ENCODE data around the gene ALDH1A1. TPM values are rescaled to one million over a fixed set of nuclear protein-coding genes. Genes with fewer than 3 reads are reported as not detected.

Gene ALDH1A1
- total and polyA plus RNA-seq, 7 experiments from 2014 or later, result 1.0 to 11.9 (median 2.0) TPM; not detected in 3

GRCh38 chr9:72951520-72952380, 1.1 kb downstream of the ALDH1A1 start:
- peaks cover 0 to 4% (median 0%) of the 10 kb centered on the region in 11 donors for H3K9me3 Mint-ChIP-seq

GRCh38 chr9:72950875-72951442, 1.9 kb downstream of the ALDH1A1 start:
- no peak for DNase-seq
- CTCF ChIA-PET, result no interaction called here
- no peaks in the 10 kb centered on the region for H3K36me3 ChIP-seq (ENCODE audit: control insufficient read depth in 2 of 3, insufficient read depth in 3 of 3, low read length in 3 of 3)
- peaks cover 0 to 6% of the 10 kb centered on the region in 2 donors for H3K4me1 ChIP-seq (ENCODE audit: control insufficient read depth in 2 of 2, insufficient read depth in 2 of 2, low read length in 2 of 2)
- Mint-ChIP-seq H3K36me3 (no peaks in the 10 kb centered on the region), H3K4me1 (peaks cover 0 to 17% (median 5%) of the 10 kb centered on the region in 7 donors), H3K9me3 (peaks cover 0 to 4% (median 0%) of the 10 kb centered on the region in 11 donors), H3K27ac (no peak overlapping the region), H3K27me3 (peaks cover 24 to 38% (median 35%) of the 10 kb centered on the region in 5 donors), H3K4me3 (no peak overlapping the region)
- peaks cover 0 to 3% of the 10 kb centered on the region in 2 donors for H3K27me3 ChIP-seq (ENCODE audit: control insufficient read depth in 2 of 2, insufficient read depth in 2 of 2, low read length in 2 of 2)
- H3K4me3 ChIP-seq (ENCODE audit: low read length), result no peak overlapping the region
- POLR2A ChIA-PET, result no interaction called here
- no peak for ATAC-seq
- no peak overlapping the region for H3K27ac ChIP-seq (ENCODE audit: low read depth, low read length)
- intact Hi-C loops (cut with micrococcal nuclease), result no loop called here
- H3K9me3 ChIP-seq (ENCODE audit: control insufficient read depth in 2 of 3, low read length in 3 of 3), result no peaks in the 10 kb centered on the region

More at GRCh38 chr9:72951520-72952380, 1.1 kb downstream of the ALDH1A1 start:
- no peak overlapping the region for H3K4me3 Mint-ChIP-seq
- H3K27ac ChIP-seq (ENCODE audit: low read depth, low read length), result no peak overlapping the region
- H3K27me3 ChIP-seq (ENCODE audit: control insufficient read depth in 2 of 2, insufficient read depth in 2 of 2, low read length in 2 of 2), result peaks cover 0 to 3% of the 10 kb centered on the region in 2 donors
- no peaks in the 10 kb centered on the region for H3K9me3 ChIP-seq (ENCODE audit: control insufficient read depth in 2 of 3, low read length in 3 of 3)
- H3K27me3 Mint-ChIP-seq, result peaks cover 29 to 39% (median 35%) of the 10 kb centered on the region in 5 donors
- intact Hi-C loops (cut with micrococcal nuclease), result no loop called here
- H3K4me1 ChIP-seq (ENCODE audit: control insufficient read depth in 2 of 2, insufficient read depth in 2 of 2, low read length in 2 of 2), result peaks cover 0 to 6% of the 10 kb centered on the region in 2 donors
- H3K4me3 ChIP-seq (ENCODE audit: low read length), result no peak overlapping the region
- ChIA-PET CTCF (no interaction called here), POLR2A (no interaction called here)
- H3K36me3 Mint-ChIP-seq, result no peaks in the 10 kb centered on the region
- no peaks in the 10 kb centered on the region for H3K36me3 ChIP-seq (ENCODE audit: control insufficient read depth in 2 of 3, insufficient read depth in 3 of 3, low read length in 3 of 3)
- H3K27ac Mint-ChIP-seq, result no peak overlapping the region
- no peak for DNase-seq
- H3K4me1 Mint-ChIP-seq, result peaks cover 0 to 17% (median 5%) of the 10 kb centered on the region in 7 donors
- no peak for ATAC-seq

GRCh38 chr9:72949918-72950325, 2.9 kb downstream of the ALDH1A1 start:
- POLR2A ChIA-PET, result no interaction called here
- H3K4me1 Mint-ChIP-seq, result peaks cover 0 to 17% (median 5%) of the 10 kb centered on the region in 7 donors
- CTCF ChIA-PET, result no interaction called here
- Histone ChIP-seq H3K27me3 (ENCODE audit: control insufficient read depth in 2 of 2, insufficient read depth in 2 of 2, low read length in 2 of 2) (peaks cover 0 to 3% of the 10 kb centered on the region in 2 donors), H3K36me3 (ENCODE audit: control insufficient read depth in 2 of 3, insufficient read depth in 3 of 3, low read length in 3 of 3) (no peaks in the 10 kb centered on the region), H3K4me3 (ENCODE audit: low read length) (no peak overlapping the region), H3K4me1 (ENCODE audit: control insufficient read depth in 2 of 2, insufficient read depth in 2 of 2, low read length in 2 of 2) (peaks cover 0 to 6% of the 10 kb centered on the region in 2 donors), H3K9me3 (ENCODE audit: control insufficient read depth in 2 of 3, low read length in 3 of 3) (no peaks in the 10 kb centered on the region), H3K27ac (ENCODE audit: low read depth, low read length) (no peak overlapping the region)
- no peaks in the 10 kb centered on the region for H3K36me3 Mint-ChIP-seq
- ATAC-seq, result no peak
- H3K4me3 Mint-ChIP-seq, result no peak overlapping the region
- intact Hi-C loops (cut with micrococcal nuclease), result no loop called here
- DNase-seq, result no peak
- H3K9me3 Mint-ChIP-seq, result peaks cover 0 to 4% (median 0%) of the 10 kb centered on the region in 11 donors
- peaks cover 14 to 42% (median 29%) of the 10 kb centered on the region in 5 donors for H3K27me3 Mint-ChIP-seq
- no peak overlapping the region for H3K27ac Mint-ChIP-seq

- POLR2A ChIA-PET, result no interaction called here
- CTCF ChIA-PET, result no interaction called here
- H3K36me3 Mint-ChIP-seq, result no peaks in the 10 kb centered on the region
These were observed 3.6 kb downstream of the ALDH1A1 start for GRCh38 chr9:72949244-72949582.

GRCh38 chr9:72948575-72949243, 4.1 kb downstream of the ALDH1A1 start:
- intact Hi-C loops (cut with micrococcal nuclease), result no loop called here
- Mint-ChIP-seq H3K4me1 (peaks cover 0 to 16% (median 5%) of the 10 kb centered on the region in 7 donors), H3K36me3 (no peaks in the 10 kb centered on the region), H3K9me3 (peaks cover 0 to 5% (median 0%) of the 10 kb centered on the region in 11 donors), H3K27me3 (peaks cover 16 to 45% (median 33%) of the 10 kb centered on the region in 5 donors), H3K27ac (no peak overlapping the region), H3K4me3 (no peak overlapping the region)
- H3K36me3 ChIP-seq (ENCODE audit: control insufficient read depth in 2 of 3, insufficient read depth in 3 of 3, low read length in 3 of 3), result no peaks in the 10 kb centered on the region
- peaks cover 0 to 6% of the 10 kb centered on the region in 2 donors for H3K4me1 ChIP-seq (ENCODE audit: control insufficient read depth in 2 of 2, insufficient read depth in 2 of 2, low read length in 2 of 2)
- no peak overlapping the region for H3K4me3 ChIP-seq (ENCODE audit: low read length)
- H3K27me3 ChIP-seq (ENCODE audit: control insufficient read depth in 2 of 2, insufficient read depth in 2 of 2, low read length in 2 of 2), result peaks cover 0 to 3% of the 10 kb centered on the region in 2 donors
- H3K9me3 ChIP-seq (ENCODE audit: control insufficient read depth in 2 of 3, low read length in 3 of 3), result no peaks in the 10 kb centered on the region
- ATAC-seq (no peak), DNase-seq (no peak)
- CTCF ChIA-PET, result no interaction called here
- no peak overlapping the region for H3K27ac ChIP-seq (ENCODE audit: low read depth, low read length)
- POLR2A ChIA-PET, result no interaction called here

More at GRCh38 chr9:72949244-72949582, 3.6 kb downstream of the ALDH1A1 start:
- H3K4me1 ChIP-seq (ENCODE audit: control insufficient read depth in 2 of 2, insufficient read depth in 2 of 2, low read length in 2 of 2), result peaks cover 0 to 6% of the 10 kb centered on the region in 2 donors
- Mint-ChIP-seq H3K4me1 (peaks cover 0 to 17% (median 5%) of the 10 kb centered on the region in 7 donors), H3K27ac (no peak overlapping the region), H3K27me3 (peaks cover 14 to 42% (median 29%) of the 10 kb centered on the region in 5 donors), H3K4me3 (no peak overlapping the region), H3K9me3 (peaks cover 0 to 4% (median 0%) of the 10 kb centered on the region in 11 donors)
- H3K27ac ChIP-seq (ENCODE audit: low read depth, low read length), result no peak overlapping the region
- no peak for DNase-seq
- H3K9me3 ChIP-seq (ENCODE audit: control insufficient read depth in 2 of 3, low read length in 3 of 3), result no peaks in the 10 kb centered on the region
- no peak for ATAC-seq
- no peaks in the 10 kb centered on the region for H3K36me3 ChIP-seq (ENCODE audit: control insufficient read depth in 2 of 3, insufficient read depth in 3 of 3, low read length in 3 of 3)
- no peak overlapping the region for H3K4me3 ChIP-seq (ENCODE audit: low read length)
- intact Hi-C loops (cut with micrococcal nuclease), result no loop called here
- peaks cover 0 to 3% of the 10 kb centered on the region in 2 donors for H3K27me3 ChIP-seq (ENCODE audit: control insufficient read depth in 2 of 2, insufficient read depth in 2 of 2, low read length in 2 of 2)

- no peak overlapping the region for H3K4me3 ChIP-seq (ENCODE audit: low read length)
- Mint-ChIP-seq H3K36me3 (no peaks in the 10 kb centered on the region), H3K27ac (no peak overlapping the region), H3K4me1 (peaks cover 0 to 11% (median 5%) of the 10 kb centered on the region in 7 donors), H3K27me3 (peaks cover 21 to 50% (median 28%) of the 10 kb centered on the region in 5 donors), H3K4me3 (no peak overlapping the region), H3K9me3 (peaks cover 0 to 7% (median 0%) of the 10 kb centered on the region in 11 donors)
- no peaks in the 10 kb centered on the region for H3K9me3 ChIP-seq (ENCODE audit: control insufficient read depth in 2 of 3, low read length in 3 of 3)
- peaks cover 0 to 3% of the 10 kb centered on the region in 2 donors for H3K27me3 ChIP-seq (ENCODE audit: control insufficient read depth in 2 of 2, insufficient read depth in 2 of 2, low read length in 2 of 2)
- POLR2A ChIA-PET, result no interaction called here
- peaks cover 0 to 3% of the 10 kb centered on the region in 2 donors for H3K4me1 ChIP-seq (ENCODE audit: control insufficient read depth in 2 of 2, insufficient read depth in 2 of 2, low read length in 2 of 2)
- CTCF ChIA-PET, result no interaction called here
- H3K36me3 ChIP-seq (ENCODE audit: control insufficient read depth in 2 of 3, insufficient read depth in 3 of 3, low read length in 3 of 3), result no peaks in the 10 kb centered on the region
- H3K27ac ChIP-seq (ENCODE audit: low read depth, low read length), result no peak overlapping the region
- DNase-seq (no peak), ATAC-seq (no peak)
- intact Hi-C loops (cut with micrococcal nuclease), result no loop called here
These were observed 4.8 kb downstream of the ALDH1A1 start for GRCh38 chr9:72947984-72948465.
